ENCODE data around the gene TMPRSS15.

Gene TMPRSS15

GRCh38 chr21:18268906-18269305, 134.7 kb downstream of the TMPRSS15 start:
- no peak for TF ChIP-seq EZH2 (IDR thresholded peaks at IDR 0.05; ENCODE audit: borderline replicate concordance, low read length)
- no peak for TF ChIP-seq CTCF (IDR thresholded peaks at IDR 0.05; ENCODE audit: low read length)
- H3K27ac ChIP-seq (ENCODE audit: low read depth, low read length, poor library complexity, severe bottlenecking): no peak overlapping the region
- no peak overlapping the region for H3K9ac ChIP-seq (ENCODE audit: low read length)
- no peaks in the 10 kb centered on the region for H3K79me2 ChIP-seq (ENCODE audit: insufficient read depth, low read length)
- H4K20me1 ChIP-seq (ENCODE audit: insufficient read depth, low read length): no peaks in the 10 kb centered on the region
- H3K36me3 ChIP-seq (ENCODE audit: insufficient read depth, low read length): no peaks in the 10 kb centered on the region
- H3K9me3 ChIP-seq (ENCODE audit: low read length): no peaks in the 10 kb centered on the region
- no peaks in the 10 kb centered on the region for H3K27me3 ChIP-seq (ENCODE audit: insufficient read depth, low read length)
- no peak overlapping the region for H2AFZ ChIP-seq (ENCODE audit: low read length)
- no peaks in the 10 kb centered on the region for H3K9me2 ChIP-seq (ENCODE audit: low read depth, low read length)
- no peak overlapping the region for H3K4me2 ChIP-seq (ENCODE audit: low read length)
- no peaks in the 10 kb centered on the region for H3F3A ChIP-seq (ENCODE audit: insufficient read depth, low read length)
- H3K4me3 ChIP-seq (ENCODE audit: low read depth, low read length, poor library complexity, severe bottlenecking): no peak overlapping the region
- H3K4me1 ChIP-seq (ENCODE audit: insufficient read depth, low read length, severe bottlenecking): no peaks in the 10 kb centered on the region

- H3K27me3 ChIP-seq (ENCODE audit: insufficient read depth, low read length): no peaks in the 10 kb centered on the region
- no peaks in the 10 kb centered on the region for H3K36me3 ChIP-seq (ENCODE audit: insufficient read depth, low read length)
- TF ChIP-seq CTCF (IDR thresholded peaks at IDR 0.05; ENCODE audit: low read length): no peak
- no peak for TF ChIP-seq EZH2 (IDR thresholded peaks at IDR 0.05; ENCODE audit: borderline replicate concordance, low read length)
- H4K20me1 ChIP-seq (ENCODE audit: insufficient read depth, low read length): no peaks in the 10 kb centered on the region
- no peaks in the 10 kb centered on the region for H3F3A ChIP-seq (ENCODE audit: insufficient read depth, low read length)
- H3K4me2 ChIP-seq (ENCODE audit: low read length): no peak overlapping the region
- H3K9ac ChIP-seq (ENCODE audit: low read length): no peak overlapping the region
- no peaks in the 10 kb centered on the region for H3K79me2 ChIP-seq (ENCODE audit: insufficient read depth, low read length)
- H2AFZ ChIP-seq (ENCODE audit: low read length): no peak overlapping the region
- H3K4me3 ChIP-seq (ENCODE audit: low read depth, low read length, poor library complexity, severe bottlenecking): no peak overlapping the region
- H3K9me3 ChIP-seq (ENCODE audit: low read length): no peaks in the 10 kb centered on the region
- H3K27ac ChIP-seq (ENCODE audit: low read depth, low read length, poor library complexity, severe bottlenecking): no peak overlapping the region
- H3K9me2 ChIP-seq (ENCODE audit: low read depth, low read length): no peaks in the 10 kb centered on the region
- no peaks in the 10 kb centered on the region for H3K4me1 ChIP-seq (ENCODE audit: insufficient read depth, low read length, severe bottlenecking)
These were observed 136.1 kb downstream of the TMPRSS15 start for GRCh38 chr21:18267496-18267895.

- no peak for TF ChIP-seq CTCF (IDR thresholded peaks at IDR 0.05; ENCODE audit: low read length)
- TF ChIP-seq EZH2 (IDR thresholded peaks at IDR 0.05; ENCODE audit: borderline replicate concordance, low read length): no peak
- Histone ChIP-seq H3K9me3 (ENCODE audit: low read length) (no peaks in the 10 kb centered on the region), H3K4me2 (ENCODE audit: low read length) (no peak overlapping the region), H3K79me2 (ENCODE audit: insufficient read depth, low read length) (no peaks in the 10 kb centered on the region), H3K27me3 (ENCODE audit: insufficient read depth, low read length) (no peaks in the 10 kb centered on the region), H3K36me3 (ENCODE audit: insufficient read depth, low read length) (no peaks in the 10 kb centered on the region), H3K27ac (ENCODE audit: low read depth, low read length, poor library complexity, severe bottlenecking) (no peak overlapping the region), H3K4me3 (ENCODE audit: low read depth, low read length, poor library complexity, severe bottlenecking) (no peak overlapping the region), H3K4me1 (ENCODE audit: insufficient read depth, low read length, severe bottlenecking) (no peaks in the 10 kb centered on the region), H2AFZ (ENCODE audit: low read length) (no peak overlapping the region), H3K9ac (ENCODE audit: low read length) (no peak overlapping the region), H3K9me2 (ENCODE audit: low read depth, low read length) (no peaks in the 10 kb centered on the region), H4K20me1 (ENCODE audit: insufficient read depth, low read length) (no peaks in the 10 kb centered on the region), H3F3A (ENCODE audit: insufficient read depth, low read length) (no peaks in the 10 kb centered on the region)
These were observed 137.6 kb downstream of the TMPRSS15 start for GRCh38 chr21:18265944-18266343.

Data from OCI-LY1 (cell line).